PC-3 (cell line): ENCODE data around the gene SVIL. TPM values are rescaled to one million over a fixed set of nuclear protein-coding genes. Genes with fewer than 3 reads are reported as not detected.
"Not testable (repeated sequence)": the region's sequence is repeated elsewhere in the genome, so short reads cannot be mapped to it uniquely, and the experiment has no call there.

ENCODE experiments used
- ATAC-seq: fragments of 200-7000 bp; cut with Tn5 transposase; 2 replicates; pipeline ENCODE4 v1.9.1; 2020; ENCODE audit warnings: mild to moderate bottlenecking, moderate library complexity
- BruUV-seq: library from RNA; stranded (reverse); fragments of 400-500 nt; replicated peaks from 2 replicates; lab custom pipeline; 2021; lab: Mats Ljungman, UMichigan
- CTCF ChIA-PET: fragments of 300-600 bp; sonication (Branson Sonifier 250); formaldehyde crosslinking; loops from one replicate; lab custom pipeline; 2022; ENCODE audit warnings: antibody characterized with exemption; lab: Charles Lee
- POLR2A ChIA-PET: fragments of 300-600 bp; sonication (Branson Sonifier 250); formaldehyde crosslinking; loops from one replicate; lab custom pipeline; 2022; ENCODE audit warnings: antibody characterized with exemption; ENCODE audit not compliant: unreplicated experiment; lab: Charles Lee
- DNase-seq: peaks from one replicate; pipeline ENCODE4 v3.0.0-alpha.2; 2015
- H2AFZ ChIP-seq: fragments of 300-600 bp; sonication (generic); 2 replicates; pipeline ENCODE4 v1.6.0; 2016; ENCODE audit warnings: antibody characterized with exemption, low read length
- H3F3A ChIP-seq: fragments of 300-600 bp; sonication (generic); one replicate; pipeline ENCODE4 v1.6.0; 2017; ENCODE audit warnings: antibody characterized with exemption, low read length, control low read depth, mild to moderate bottlenecking; ENCODE audit not compliant: unreplicated experiment
- H3K27ac ChIP-seq: fragments of 300-600 bp; sonication (generic); 2 replicates; pipeline ENCODE4 v1.5.1; 2016; ENCODE audit warnings: mild to moderate bottlenecking, low read length
- H3K27me3 ChIP-seq: fragments of 300-600 bp; sonication (generic); 2 replicates; pipeline ENCODE4 v1.6.1; 2016; ENCODE audit warnings: low read length, mixed read lengths
- H3K36me3 ChIP-seq: fragments of 300-600 bp; sonication (generic); 2 replicates; pipeline ENCODE4 v1.6.1; 2016; ENCODE audit warnings: low read depth, mixed run types, low read length, mixed read lengths
- H3K4me1 ChIP-seq: fragments of 300-600 bp; sonication (generic); 2 replicates; pipeline ENCODE4 v1.5.1; 2016; ENCODE audit warnings: low read length; ENCODE audit not compliant: insufficient read depth
- H3K4me2 ChIP-seq: fragments of 300-600 bp; sonication (generic); 2 replicates; pipeline ENCODE4 v1.6.0; 2016; ENCODE audit warnings: low read length
- H3K4me3 ChIP-seq: fragments of 300-600 bp; sonication (generic); 2 replicates; pipeline ENCODE4 v1.5.1; 2016; ENCODE audit warnings: mild to moderate bottlenecking, low read length, mixed read lengths
- H3K79me2 ChIP-seq: fragments of 300-600 bp; sonication (generic); 2 replicates; pipeline ENCODE4 v1.6.1; 2017; ENCODE audit warnings: low read length, mixed read lengths
- H3K9ac ChIP-seq: fragments of 300-600 bp; sonication (generic); 2 replicates; pipeline ENCODE4 v1.6.0; 2016; ENCODE audit warnings: mild to moderate bottlenecking, low read length
- H3K9me2 ChIP-seq: fragments of 300-600 bp; sonication (generic); replicated peaks from 2 replicates; pipeline ENCODE4 v1.6.1; 2016; ENCODE audit warnings: mixed run types, low read length, mixed read lengths
- H3K9me3 ChIP-seq: fragments of 300-600 bp; sonication (generic); 2 replicates; pipeline ENCODE4 v1.6.1; 2016; ENCODE audit warnings: low read length, mixed read lengths
- H4K20me1 ChIP-seq: fragments of 300-600 bp; sonication (generic); 2 replicates; pipeline ENCODE4 v1.6.1; 2016; ENCODE audit warnings: low read length, mixed read lengths
- CTCF ChIP-seq: fragments of 300-600 bp; sonication (generic); conservative IDR thresholded peaks from 2 replicates; pipeline ENCODE4 v1.5.1; 2017; ENCODE audit warnings: antibody characterized with exemption, low read depth, mild to moderate bottlenecking, low read length
- EZH2 ChIP-seq: fragments of 300-600 bp; sonication (generic); IDR thresholded peaks from one replicate; pipeline ENCODE4 v1.6.1; 2017; ENCODE audit warnings: antibody characterized with exemption, mild to moderate bottlenecking, low read length; ENCODE audit not compliant: unreplicated experiment
- EZH2phosphoT487 ChIP-seq: fragments of 300-600 bp; sonication (generic); IDR thresholded peaks from 2 replicates; pipeline ENCODE4 v1.6.1; 2018; ENCODE audit warnings: mild to moderate bottlenecking, antibody characterized with exemption, low read length, borderline replicate concordance
- intact Hi-C: fragments of 100-400 bp; cut with micrococcal nuclease; formaldehyde crosslinking; loops from 2 replicates; pipeline ENCODE4 v1.9.0; 2023
- total RNA-seq: library from RNA; depleted of rRNA; stranded (reverse); fragments of >200 nt; gene quantifications from 2 replicates; pipeline ENCODE4 v1.2.3, GENCODE V29; 2014

The SVIL gene
- total RNA-seq, 1 experiment from 2014 or later = 19.2 TPM

- intact Hi-C loops = no loop called here
These were observed 71.2 kb downstream of the SVIL start for GRCh38 chr10:29563420-29564035.

GRCh38 chr10:29563006-29563405 is 71.8 kb downstream of the SVIL start:
- H3K4me2 ChIP-seq, H3K9ac ChIP-seq, H3K9me2 ChIP-seq, H2AFZ ChIP-seq, DNase-seq, H3K4me3 ChIP-seq, BruUV-seq, H3K79me2 ChIP-seq, H3K36me3 ChIP-seq, ATAC-seq, H3K27ac ChIP-seq, H3K4me1 ChIP-seq, H3F3A ChIP-seq, H3K9me3 ChIP-seq, POLR2A ChIA-PET, CTCF ChIA-PET, H4K20me1 ChIP-seq, H3K27me3 ChIP-seq, intact Hi-C loops: not testable (repeated sequence)

More at GRCh38 chr10:29563420-29564035, 71.2 kb downstream of the SVIL start:
- Histone ChIP-seq H3K36me3 (no peaks in the 10 kb centered on the region), H3K27ac (no peak overlapping the region), H3K9me2 (no peaks in the 10 kb centered on the region), H3K27me3 (no peaks in the 10 kb centered on the region), H3F3A (no peaks in the 10 kb centered on the region), H3K9ac (no peak overlapping the region), H3K4me1 (no peaks in the 10 kb centered on the region), H3K9me3 (no peaks in the 10 kb centered on the region), H3K4me2 (no peak overlapping the region), H4K20me1 (no peaks in the 10 kb centered on the region), H3K4me3 (no peak overlapping the region), H3K79me2 (no peaks in the 10 kb centered on the region), H2AFZ (no peak overlapping the region)
- DNase-seq (no peak), ATAC-seq (no peak)
- TF ChIP-seq EZH2 (no peak), EZH2phosphoT487 (no peak), CTCF (no peak)
- POLR2A ChIA-PET = no interaction called here
- BruUV-seq = no TSS peak
- CTCF ChIA-PET = no interaction called here

GRCh38 chr10:29559996-29560395 is 74.8 kb downstream of the SVIL start:
- Histone ChIP-seq H3K9ac (no peak overlapping the region), H3F3A (peaks cover 10% of the 10 kb centered on the region), H3K79me2 (no peaks in the 10 kb centered on the region), H3K9me3 (no peaks in the 10 kb centered on the region), H3K4me3 (no peak overlapping the region), H4K20me1 (no peaks in the 10 kb centered on the region), H3K36me3 (no peaks in the 10 kb centered on the region), H3K27me3 (no peaks in the 10 kb centered on the region), H2AFZ (no peak overlapping the region), H3K27ac (no peak overlapping the region), H3K4me1 (peaks cover 18% of the 10 kb centered on the region), H3K4me2 (no peak overlapping the region), H3K9me2 (no peaks in the 10 kb centered on the region)
- no peak for TF ChIP-seq EZH2
- TF ChIP-seq CTCF = no peak
- TF ChIP-seq EZH2phosphoT487 = no peak
- intact Hi-C loops = no loop called here
- ATAC-seq = peak; percentile 29; the same call in 1 of the 2 replicates
- CTCF ChIA-PET = interaction anchor here (0.8 kb wide), 1 partner anchor 25 kb away, joined by 3 read pairs; no protein-coding TSS in a partner anchor
- POLR2A ChIA-PET = no interaction called here
- no peak for DNase-seq
- no TSS peak for BruUV-seq
